Calu3 (cell line): ENCODE data around the gene LGALSL. TPM values are rescaled to one million over a fixed set of nuclear protein-coding genes. Genes with fewer than 3 reads are reported as not detected.

ENCODE experiments used
- BruUV-seq: library from RNA; stranded (reverse); fragments of 400-500 nt; replicated peaks from 2 replicates; lab custom pipeline; 2021; lab: Mats Ljungman, UMichigan
- CTCF ChIA-PET: fragments of 300-600 bp; sonication (Branson Sonifier 250); formaldehyde crosslinking; loops from one replicate; lab custom pipeline; 2022; ENCODE audit warnings: antibody characterized with exemption; lab: Charles Lee
- DNase-seq: peaks from one replicate; pipeline ENCODE4 v3.0.0; 2022
- H3K27ac Mint-ChIP-seq: one replicate; pipeline ENCODE4 v1.8.0; 2022; ENCODE audit warnings: mixed read lengths; ENCODE audit not compliant: unreplicated experiment
- H3K27me3 Mint-ChIP-seq: one replicate; pipeline ENCODE4 v1.8.0; 2022; ENCODE audit warnings: mixed read lengths; ENCODE audit not compliant: unreplicated experiment
- H3K36me3 Mint-ChIP-seq: one replicate; pipeline ENCODE4 v1.8.0; 2022; ENCODE audit warnings: mild to moderate bottlenecking, moderate library complexity, mixed read lengths; ENCODE audit not compliant: insufficient read depth, unreplicated experiment
- H3K4me1 Mint-ChIP-seq: one replicate; pipeline ENCODE4 v1.8.0; 2022; ENCODE audit warnings: mild to moderate bottlenecking, low read depth, mixed read lengths; ENCODE audit not compliant: unreplicated experiment
- H3K4me3 Mint-ChIP-seq: one replicate; pipeline ENCODE4 v1.8.0; 2022; ENCODE audit warnings: mild to moderate bottlenecking, low read depth, moderate library complexity, mixed read lengths; ENCODE audit not compliant: unreplicated experiment
- H3K9me3 Mint-ChIP-seq: one replicate; pipeline ENCODE4 v1.8.0; 2022; ENCODE audit warnings: low read depth, mixed read lengths; ENCODE audit not compliant: unreplicated experiment
- intact Hi-C: fragments of 100-400 bp; cut with micrococcal nuclease; formaldehyde crosslinking; loops from one replicate; pipeline ENCODE4 v1.10.0; 2022; ENCODE audit not compliant: unreplicated experiment
- total RNA-seq: library from RNA; stranded (reverse); gene quantifications from 2 replicates; pipeline ENCODE4 v1.2.3, GENCODE V29; 2022
- TF ChIP-seq, protein P1 (sequence below): fragments of 200-600 bp; IDR thresholded peaks from one replicate; pipeline ENCODE4 v1.8.0; 2022; ENCODE audit warnings: antibody characterized with exemption; ENCODE audit not compliant: unreplicated experiment

The LGALSL gene
- total RNA-seq, 1 experiment from 2014 or later, result 12.1 TPM

- peaks cover 61% of the 10 kb centered on the region for H3K27me3 Mint-ChIP-seq
- BruUV-seq, result no TSS peak
- H3K36me3 Mint-ChIP-seq, result no peaks in the 10 kb centered on the region
- CTCF ChIA-PET, result no interaction called here
- no peak overlapping the region for H3K4me3 Mint-ChIP-seq
- DNase-seq, result no peak
- no peaks in the 10 kb centered on the region for H3K4me1 Mint-ChIP-seq
- TF ChIP-seq, protein P1, sequence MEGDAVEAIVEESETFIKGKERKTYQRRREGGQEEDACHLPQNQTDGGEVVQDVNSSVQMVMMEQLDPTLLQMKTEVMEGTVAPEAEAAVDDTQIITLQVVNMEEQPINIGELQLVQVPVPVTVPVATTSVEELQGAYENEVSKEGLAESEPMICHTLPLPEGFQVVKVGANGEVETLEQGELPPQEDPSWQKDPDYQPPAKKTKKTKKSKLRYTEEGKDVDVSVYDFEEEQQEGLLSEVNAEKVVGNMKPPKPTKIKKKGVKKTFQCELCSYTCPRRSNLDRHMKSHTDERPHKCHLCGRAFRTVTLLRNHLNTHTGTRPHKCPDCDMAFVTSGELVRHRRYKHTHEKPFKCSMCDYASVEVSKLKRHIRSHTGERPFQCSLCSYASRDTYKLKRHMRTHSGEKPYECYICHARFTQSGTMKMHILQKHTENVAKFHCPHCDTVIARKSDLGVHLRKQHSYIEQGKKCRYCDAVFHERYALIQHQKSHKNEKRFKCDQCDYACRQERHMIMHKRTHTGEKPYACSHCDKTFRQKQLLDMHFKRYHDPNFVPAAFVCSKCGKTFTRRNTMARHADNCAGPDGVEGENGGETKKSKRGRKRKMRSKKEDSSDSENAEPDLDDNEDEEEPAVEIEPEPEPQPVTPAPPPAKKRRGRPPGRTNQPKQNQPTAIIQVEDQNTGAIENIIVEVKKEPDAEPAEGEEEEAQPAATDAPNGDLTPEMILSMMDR, result no peak
- no peaks in the 10 kb centered on the region for H3K9me3 Mint-ChIP-seq
- no peak overlapping the region for H3K27ac Mint-ChIP-seq
- intact Hi-C loops, result no loop called here
Observed at GRCh38 chr2:64502860-64503259, 48.9 kb downstream of the LGALSL start.

DNA sequence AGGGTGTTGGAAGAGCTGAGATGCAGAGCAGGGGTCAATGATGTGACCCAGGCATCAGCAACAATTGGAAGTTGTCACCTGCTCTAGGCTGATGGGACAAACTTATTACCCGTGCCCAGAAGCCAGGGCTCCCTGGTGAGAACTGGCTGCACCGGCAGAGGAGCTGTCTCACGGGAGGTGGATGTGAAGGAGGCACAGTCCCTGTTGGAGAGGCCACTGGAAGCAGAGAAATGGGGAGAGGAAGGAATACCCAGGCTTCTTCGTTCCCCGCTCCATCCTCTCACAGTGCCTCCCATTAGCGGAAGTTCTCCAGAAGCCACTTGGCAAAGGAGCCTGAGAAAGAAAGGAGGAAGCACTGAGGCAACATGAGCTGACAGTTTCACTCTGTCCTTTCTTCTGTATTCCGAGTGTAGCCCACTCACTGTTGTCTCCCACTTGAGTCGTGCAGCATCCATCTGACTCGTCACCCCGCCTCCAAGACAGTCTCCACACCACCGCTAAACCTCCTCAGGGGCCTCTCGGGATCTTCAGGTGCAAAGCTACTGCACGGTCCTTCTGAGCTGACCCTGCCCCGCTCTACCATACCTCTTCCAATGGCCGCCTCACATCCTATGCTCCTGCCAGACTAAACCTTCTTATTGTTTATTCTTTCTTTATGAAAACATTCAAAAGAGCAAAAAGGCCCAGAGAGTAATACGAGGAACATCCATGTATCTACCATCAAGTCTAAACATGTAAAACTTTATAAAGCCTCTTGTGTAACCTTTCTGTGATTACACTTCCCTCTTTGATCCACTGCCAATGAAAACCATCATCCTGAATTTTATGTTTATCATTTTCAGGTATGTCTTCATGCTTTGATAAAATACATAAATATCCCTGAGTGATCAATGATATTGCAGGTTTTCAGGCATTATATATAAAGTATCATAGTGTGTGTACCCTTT is 51.1 kb downstream of the LGALSL start:
- BruUV-seq, result no TSS peak
- DNase-seq, result no peak
- TF ChIP-seq, protein P1, result no peak
- Mint-ChIP-seq H3K4me1 (no peaks in the 10 kb centered on the region), H3K36me3 (no peaks in the 10 kb centered on the region), H3K27ac (no peak overlapping the region), H3K27me3 (peaks cover 39% of the 10 kb centered on the region), H3K4me3 (no peak overlapping the region), H3K9me3 (no peaks in the 10 kb centered on the region)
- intact Hi-C loops, result no loop called here
- CTCF ChIA-PET, result no interaction called here

- TF ChIP-seq, protein P1, result no peak
- H3K4me3 Mint-ChIP-seq, result no peak overlapping the region
- BruUV-seq, result no TSS peak
- no peak overlapping the region for H3K27ac Mint-ChIP-seq
- intact Hi-C loops, result no loop called here
- DNase-seq, result no peak
- no peaks in the 10 kb centered on the region for H3K4me1 Mint-ChIP-seq
- CTCF ChIA-PET, result no interaction called here
- H3K27me3 Mint-ChIP-seq, result peaks cover 22% of the 10 kb centered on the region
- H3K36me3 Mint-ChIP-seq, result no peaks in the 10 kb centered on the region
- no peaks in the 10 kb centered on the region for H3K9me3 Mint-ChIP-seq
Observed at GRCh38 chr2:64506686-64507085, 52.7 kb downstream of the LGALSL start.

Other genes starting within 250 kb of the LGALSL start
- 42.2 and 47.1 TPM in 2 replicates for gene AFTPH, start 70.2 kb downstream of the LGALSL start, total RNA-seq
- 19.2 and 19.4 TPM in 2 replicates for gene SERTAD2, start 199.8 kb downstream of the LGALSL start, total RNA-seq